ENCODE results near the gene CHRNA4. TPM values are rescaled to one million over a fixed set of nuclear protein-coding genes. Genes with fewer than 3 reads are reported as not detected.

The CHRNA4 gene
- total RNA-seq, 4 donors from 2014 or later, result 0.20 TPM; not detected in 3

- WGBS, 2 donors (ENCODE audit: low coverage in 1 of 2), result 68% methylated on average over 15 of the region's 18 CpGs; no CpG with 5 or more reads in 1 of the 2 donors
- in situ Hi-C loops (cut with MboI; ENCODE audit: low pct_ligation_motif_present in 1 of 4, low pct_unique_long_range_greater_than_20kb in 1 of 4, low sequenced_read_pairs in 3 of 4) (no loop called here), intact Hi-C loops (cut with DNase I; ENCODE audit: low total_unique reads) (no loop called here)
These were observed 31.6 kb downstream of the CHRNA4 start for GRCh38 chr20:63329331-63330083.

GRCh38 chr20:63328718-63329275, 32.4 kb downstream of the CHRNA4 start:
- DNase-seq, result no peak
- Histone ChIP-seq H3K36me3 (no peaks in the 10 kb centered on the region), H3K27ac (no peak overlapping the region), H3K4me3 (no peak overlapping the region), H3K9me3 (no peaks in the 10 kb centered on the region), H3K4me1 (no peaks in the 10 kb centered on the region), H3K27me3 (peaks cover 30% of the 10 kb centered on the region)
- TF ChIP-seq POLR2A (IDR thresholded peaks at IDR 0.05) (no peak), CTCF (IDR thresholded peaks at IDR 0.05) (no peak), EP300 (IDR thresholded peaks at IDR 0.05; ENCODE audit: low read depth) (no peak), POLR2AphosphoS5 (IDR thresholded peaks at IDR 0.05) (no peak)
- in situ Hi-C loops (cut with MboI; ENCODE audit: low pct_ligation_motif_present in 1 of 4, low pct_unique_long_range_greater_than_20kb in 1 of 4, low sequenced_read_pairs in 3 of 4), result no loop called here
- WGBS, 2 donors (ENCODE audit: low coverage in 1 of 2), result 72% methylated on average over 19 of the region's 21 CpGs; no CpG with 5 or more reads in 1 of the 2 donors
- intact Hi-C loops (cut with DNase I; ENCODE audit: low total_unique reads), result no loop called here

More at GRCh38 chr20:63329331-63330083, 31.6 kb downstream of the CHRNA4 start:
- TF ChIP-seq EP300 (IDR thresholded peaks at IDR 0.05; ENCODE audit: low read depth), result no peak
- TF ChIP-seq POLR2A (IDR thresholded peaks at IDR 0.05), result no peak
- no peak for TF ChIP-seq POLR2AphosphoS5 (IDR thresholded peaks at IDR 0.05)
- Histone ChIP-seq H3K4me3 (no peak overlapping the region), H3K27ac (no peak overlapping the region), H3K4me1 (no peaks in the 10 kb centered on the region), H3K27me3 (peaks cover 36% of the 10 kb centered on the region), H3K9me3 (no peaks in the 10 kb centered on the region), H3K36me3 (no peaks in the 10 kb centered on the region)
- no peak for DNase-seq

DNA sequence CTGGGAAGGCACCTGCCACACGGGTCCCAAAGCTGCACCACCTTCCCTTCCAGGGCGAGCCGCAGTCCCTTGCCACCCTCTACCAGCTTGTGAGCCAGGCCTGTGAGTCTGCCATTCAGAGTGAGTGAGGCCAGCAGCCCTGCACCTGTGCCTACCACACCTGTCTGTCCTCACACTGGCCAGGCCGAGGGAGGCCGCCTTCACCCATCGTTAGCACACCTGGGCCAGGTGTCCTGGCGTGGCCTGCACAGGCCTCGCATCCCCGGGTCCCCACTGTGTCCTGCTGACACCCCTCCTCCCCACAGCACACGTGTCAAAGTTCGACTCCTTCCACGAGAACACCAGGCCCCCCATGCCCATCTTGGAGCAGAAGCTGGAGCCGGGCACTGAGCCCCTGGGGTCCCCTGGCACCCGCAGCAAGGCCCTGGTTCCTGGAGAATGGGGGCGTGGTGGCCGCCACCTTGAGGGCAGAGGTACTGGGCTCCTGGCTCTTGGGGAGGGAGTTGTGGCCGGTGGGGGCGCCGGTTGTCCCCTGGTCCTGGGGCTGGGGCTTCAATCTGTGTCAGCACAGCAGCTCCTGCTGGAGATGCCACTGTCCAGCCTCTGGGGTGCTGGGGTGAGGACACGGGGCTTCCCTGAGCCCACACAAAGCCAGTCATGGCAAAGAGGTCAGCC, 33.0 kb downstream of the CHRNA4 start:
- Histone ChIP-seq H3K27ac (no peak overlapping the region), H3K9me3 (no peaks in the 10 kb centered on the region), H3K36me3 (no peaks in the 10 kb centered on the region), H3K4me3 (no peak overlapping the region), H3K27me3 (peaks cover 24% of the 10 kb centered on the region), H3K4me1 (no peaks in the 10 kb centered on the region)
- in situ Hi-C loops (cut with MboI; ENCODE audit: low pct_ligation_motif_present in 1 of 4, low pct_unique_long_range_greater_than_20kb in 1 of 4, low sequenced_read_pairs in 3 of 4) (no loop called here), intact Hi-C loops (cut with DNase I; ENCODE audit: low total_unique reads) (no loop called here)
- 80% methylated on average over 6 of the region's 20 CpGs; no CpG with 5 or more reads in 1 of the 2 donors for WGBS, 2 donors (ENCODE audit: low coverage in 1 of 2)
- DNase-seq, result no peak
- no peak for TF ChIP-seq EP300 (IDR thresholded peaks at IDR 0.05; ENCODE audit: low read depth)
- no peak for TF ChIP-seq POLR2A (IDR thresholded peaks at IDR 0.05)
- no peak for TF ChIP-seq CTCF (IDR thresholded peaks at IDR 0.05)
- TF ChIP-seq POLR2AphosphoS5 (IDR thresholded peaks at IDR 0.05), result no peak

- Histone ChIP-seq H3K27ac (no peak overlapping the region), H3K4me1 (no peaks in the 10 kb centered on the region), H3K36me3 (no peaks in the 10 kb centered on the region), H3K4me3 (no peak overlapping the region), H3K9me3 (no peaks in the 10 kb centered on the region), H3K27me3 (peaks cover 20% of the 10 kb centered on the region)
- no peak for DNase-seq
- in situ Hi-C loops (cut with MboI; ENCODE audit: low pct_ligation_motif_present in 1 of 4, low pct_unique_long_range_greater_than_20kb in 1 of 4, low sequenced_read_pairs in 3 of 4) (no loop called here), intact Hi-C loops (cut with DNase I; ENCODE audit: low total_unique reads) (no loop called here)
- TF ChIP-seq EP300 (IDR thresholded peaks at IDR 0.05; ENCODE audit: low read depth) (no peak), POLR2A (IDR thresholded peaks at IDR 0.05) (no peak), CTCF (IDR thresholded peaks at IDR 0.05) (no peak), POLR2AphosphoS5 (IDR thresholded peaks at IDR 0.05) (no peak)
- WGBS, 2 donors (ENCODE audit: low coverage in 1 of 2), result 81% methylated on average over 8 of the region's 8 CpGs; no CpG with 5 or more reads in 1 of the 2 donors
These were observed 33.9 kb downstream of the CHRNA4 start for GRCh38 chr20:63327231-63327745.
